H54 (cell line): ENCODE results near the gene ARHGEF10L.

Experiments
- DNase-seq: peaks from one replicate; pipeline ENCODE4 v3.0.0; 2011; ENCODE audit warnings: low spot score, mixed read lengths; ENCODE audit not compliant: insufficient read length
- FAIRE-seq: peaks from 3 replicates; lab custom pipeline; 2011; peaks lifted over from hg19 to GRCh38; lab: Jason Lieb, UNC
- POLR2A ChIP-seq: IDR thresholded peaks from 2 replicates; pipeline ENCODE4 v1.6.1; 2011; ENCODE audit warnings: low read depth, mild to moderate bottlenecking, low read length

ARHGEF10L gene

GRCh38 chr1:17663646-17664045 lies 124.1 kb downstream of the ARHGEF10L start:
- no peak for TF ChIP-seq POLR2A
- DNase-seq = no peak
- no peak for FAIRE-seq

GRCh38 chr1:17664322-17664721 lies 124.8 kb downstream of the ARHGEF10L start:
- FAIRE-seq = no peak
- TF ChIP-seq POLR2A = no peak
- no peak for DNase-seq

- DNase-seq (no peak), FAIRE-seq (no peak)
- no peak for TF ChIP-seq POLR2A
These were observed 125.6 kb downstream of the ARHGEF10L start for GRCh38 chr1:17665054-17665453.

- FAIRE-seq (no peak), DNase-seq (no peak)
- no peak for TF ChIP-seq POLR2A
These were observed 126.6 kb downstream of the ARHGEF10L start for GRCh38 chr1:17665950-17666720.

GRCh38 chr1:17667641-17668040 lies 128.1 kb downstream of the ARHGEF10L start:
- no peak for TF ChIP-seq POLR2A

GRCh38 chr1:17668195-17668594 lies 128.7 kb downstream of the ARHGEF10L start:
- DNase-seq (no peak), FAIRE-seq (no peak)
- TF ChIP-seq POLR2A = no peak

More at GRCh38 chr1:17667641-17668040, 128.1 kb downstream of the ARHGEF10L start:
- FAIRE-seq (no peak), DNase-seq (no peak)

GRCh38 chr1:17668624-17669175 lies 129.2 kb downstream of the ARHGEF10L start:
- no peak for DNase-seq
- FAIRE-seq = no peak
- TF ChIP-seq POLR2A = no peak

GRCh38 chr1:17669305-17669704 lies 129.8 kb downstream of the ARHGEF10L start:
- DNase-seq = no peak
- TF ChIP-seq POLR2A = no peak
- no peak for FAIRE-seq

GRCh38 chr1:17669866-17670451 lies 130.5 kb downstream of the ARHGEF10L start:
- FAIRE-seq = no peak
- no peak for TF ChIP-seq POLR2A
- DNase-seq = no peak

GRCh38 chr1:17670587-17671313 lies 131.3 kb downstream of the ARHGEF10L start:
- FAIRE-seq = no peak
- no peak for TF ChIP-seq POLR2A
- DNase-seq = no peak

GRCh38 chr1:17671314-17671705 lies 131.8 kb downstream of the ARHGEF10L start:
- TF ChIP-seq POLR2A = no peak
- DNase-seq (no peak), FAIRE-seq (no peak)

GRCh38 chr1:17671741-17672140 lies 132.2 kb downstream of the ARHGEF10L start:
- no peak for DNase-seq
- no peak for TF ChIP-seq POLR2A
- FAIRE-seq = no peak

- DNase-seq (no peak), FAIRE-seq (no peak)
- TF ChIP-seq POLR2A = no peak
These were observed 132.7 kb downstream of the ARHGEF10L start for GRCh38 chr1:17672226-17672625.
